ENCODE measurements around the gene ZSCAN4. TPM values are rescaled to one million over a fixed set of nuclear protein-coding genes. Genes with fewer than 3 reads are reported as not detected.

Gene ZSCAN4
- total RNA-seq, 1 donor from 2014 or later: not detected

DNA sequence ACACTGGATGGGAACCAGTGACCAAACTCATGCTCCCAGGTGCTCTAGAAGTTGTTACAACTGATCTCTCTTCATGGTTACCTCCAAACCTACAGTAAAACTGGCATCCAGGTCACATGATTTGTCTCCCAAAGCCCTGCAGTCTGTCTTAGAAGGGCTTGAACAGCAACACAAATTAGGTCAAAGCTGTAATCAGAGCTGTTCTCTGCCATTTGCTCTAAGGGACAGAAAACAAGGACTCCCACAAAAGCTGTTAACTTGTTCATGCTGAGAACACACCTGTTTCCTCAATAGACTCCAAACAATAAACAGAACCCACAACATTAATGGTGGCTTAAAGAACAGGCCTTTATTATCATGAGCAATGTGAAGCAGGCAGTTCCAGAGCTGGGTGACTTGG, 50.7 kb downstream of the ZSCAN4 start:
- Histone ChIP-seq H3K4me3 (no peak overlapping the region), H3K4me1 (no peaks in the 10 kb centered on the region), H3K9me3 (peaks cover 72 to 100% of the 10 kb centered on the region in 2 donors), H3K36me3 (peaks cover 14 to 42% of the 10 kb centered on the region in 2 donors), H3K27ac (no peak overlapping the region), H3K27me3 (no peaks in the 10 kb centered on the region)
- no peak for DNase-seq (ENCODE audit: low spot score in 2 of 2)
- intact Hi-C loops (cut with DNase I): no loop called here
- TF ChIP-seq, protein P1, sequence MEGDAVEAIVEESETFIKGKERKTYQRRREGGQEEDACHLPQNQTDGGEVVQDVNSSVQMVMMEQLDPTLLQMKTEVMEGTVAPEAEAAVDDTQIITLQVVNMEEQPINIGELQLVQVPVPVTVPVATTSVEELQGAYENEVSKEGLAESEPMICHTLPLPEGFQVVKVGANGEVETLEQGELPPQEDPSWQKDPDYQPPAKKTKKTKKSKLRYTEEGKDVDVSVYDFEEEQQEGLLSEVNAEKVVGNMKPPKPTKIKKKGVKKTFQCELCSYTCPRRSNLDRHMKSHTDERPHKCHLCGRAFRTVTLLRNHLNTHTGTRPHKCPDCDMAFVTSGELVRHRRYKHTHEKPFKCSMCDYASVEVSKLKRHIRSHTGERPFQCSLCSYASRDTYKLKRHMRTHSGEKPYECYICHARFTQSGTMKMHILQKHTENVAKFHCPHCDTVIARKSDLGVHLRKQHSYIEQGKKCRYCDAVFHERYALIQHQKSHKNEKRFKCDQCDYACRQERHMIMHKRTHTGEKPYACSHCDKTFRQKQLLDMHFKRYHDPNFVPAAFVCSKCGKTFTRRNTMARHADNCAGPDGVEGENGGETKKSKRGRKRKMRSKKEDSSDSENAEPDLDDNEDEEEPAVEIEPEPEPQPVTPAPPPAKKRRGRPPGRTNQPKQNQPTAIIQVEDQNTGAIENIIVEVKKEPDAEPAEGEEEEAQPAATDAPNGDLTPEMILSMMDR (IDR thresholded peaks at IDR 0.05): no peak

DNA sequence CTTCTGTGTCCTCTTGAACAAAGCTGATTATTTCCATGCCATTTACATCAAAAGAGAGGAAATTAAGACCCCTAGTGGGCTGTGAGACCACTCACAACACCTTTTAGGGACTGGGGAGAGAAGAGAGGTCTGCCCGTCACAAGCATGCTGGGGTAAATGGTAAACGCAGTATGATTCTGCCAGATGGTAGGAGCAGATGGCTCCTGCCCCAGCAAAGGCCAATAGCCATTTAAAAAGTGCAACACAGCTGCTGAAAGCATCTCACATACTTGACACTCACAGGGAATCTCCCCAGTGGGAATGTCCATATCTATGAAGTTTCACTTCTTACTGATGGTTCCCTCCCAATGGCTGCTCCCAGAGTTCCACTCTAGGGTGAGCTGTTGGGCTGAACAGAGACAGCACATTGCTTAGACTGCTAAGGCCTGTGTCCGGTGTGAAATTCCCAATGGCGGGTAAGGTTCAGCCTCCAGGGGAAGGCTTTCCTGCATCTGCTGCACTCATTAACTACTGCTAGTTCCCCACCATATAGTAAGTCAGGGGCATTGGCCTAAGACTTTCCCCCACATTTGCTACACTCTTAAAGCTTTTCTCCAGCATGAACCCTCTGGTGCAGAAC, 51.3 kb downstream of the ZSCAN4 start:
- H3K4me1 ChIP-seq: no peaks in the 10 kb centered on the region
- DNase-seq (ENCODE audit: low spot score in 2 of 2): no peak
- peaks cover 72 to 100% of the 10 kb centered on the region in 2 donors for H3K9me3 ChIP-seq
- TF ChIP-seq, protein P1 (IDR thresholded peaks at IDR 0.05): no peak
- intact Hi-C loops (cut with DNase I): no loop called here
- H3K4me3 ChIP-seq: no peak overlapping the region
- peaks cover 12 to 38% of the 10 kb centered on the region in 2 donors for H3K36me3 ChIP-seq
- H3K27ac ChIP-seq: no peak overlapping the region
- H3K27me3 ChIP-seq: no peaks in the 10 kb centered on the region

DNA sequence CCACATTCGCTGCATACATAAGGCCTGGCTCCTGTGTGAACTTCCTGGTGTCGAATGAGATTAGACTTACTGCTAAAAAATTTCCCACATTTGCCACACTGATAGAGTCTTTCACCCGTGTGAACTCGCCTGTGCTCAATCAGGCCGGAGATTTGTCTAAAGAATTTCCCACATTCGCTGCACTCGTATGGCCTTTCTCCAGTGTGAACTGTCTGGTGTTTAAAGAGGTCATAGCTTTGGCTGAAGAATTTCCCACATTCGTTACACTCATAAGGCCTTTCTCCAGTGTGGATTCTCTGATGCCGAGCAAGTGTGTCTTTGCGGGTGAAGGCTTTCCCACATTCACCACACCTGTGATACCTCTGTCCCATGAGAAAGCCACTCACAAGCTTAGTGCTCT, 52.1 kb downstream of the ZSCAN4 start:
- Histone ChIP-seq H3K27ac (no peak overlapping the region), H3K27me3 (no peaks in the 10 kb centered on the region), H3K4me3 (no peak overlapping the region), H3K4me1 (no peaks in the 10 kb centered on the region), H3K9me3 (peaks cover 78 to 99% of the 10 kb centered on the region in 2 donors), H3K36me3 (peaks cover 12 to 38% of the 10 kb centered on the region in 2 donors)
- TF ChIP-seq, protein P1 (IDR thresholded peaks at IDR 0.05): no peak
- no peak for DNase-seq (ENCODE audit: low spot score in 2 of 2)
- intact Hi-C loops (cut with DNase I): no loop called here

Other genes with a start within 250 kb of the ZSCAN4 start
- gene ZNF749, start 233.6 kb upstream of the ZSCAN4 start, total RNA-seq: 2.7 TPM
- not detected for gene VN1R1, start 211.8 kb upstream of the ZSCAN4 start, total RNA-seq
- gene ZNF772, start 191.4 kb upstream of the ZSCAN4 start, total RNA-seq: 3.7 TPM
- gene ZNF419, start 181.2 kb upstream of the ZSCAN4 start, total RNA-seq: 5.3 TPM
- not detected for gene ZNF773, start 169.0 kb upstream of the ZSCAN4 start, total RNA-seq
- gene ZNF549, start 141.6 kb upstream of the ZSCAN4 start, total RNA-seq: 2.2 TPM
- gene ZNF550, start 109.1 kb upstream of the ZSCAN4 start, total RNA-seq: 22.7 TPM
- gene ZNF416, start 90.0 kb upstream of the ZSCAN4 start, total RNA-seq: 2.7 TPM
- 0.53 TPM for gene ZIK1, start 84.8 kb upstream of the ZSCAN4 start, total RNA-seq
- gene ZNF530, start 69.0 kb upstream of the ZSCAN4 start, total RNA-seq: 2.6 TPM
- gene ZNF134, start 54.7 kb upstream of the ZSCAN4 start, total RNA-seq: 1.7 TPM
- 9.9 TPM for gene ZNF211, start 35.8 kb upstream of the ZSCAN4 start, total RNA-seq
- 35.4 TPM for gene ZNF551, start 13.0 kb downstream of the ZSCAN4 start, total RNA-seq
- 0.11 TPM for gene ZNF154, start 40.3 kb downstream of the ZSCAN4 start, total RNA-seq
- gene ZNF671, start 58.7 kb downstream of the ZSCAN4 start, total RNA-seq: 2.4 TPM
- gene ZNF776, start 77.9 kb downstream of the ZSCAN4 start, total RNA-seq: 1.9 TPM
- gene ZNF586, start 100.7 kb downstream of the ZSCAN4 start, total RNA-seq: 1.4 TPM
- gene ZNF552, start 146.0 kb downstream of the ZSCAN4 start, total RNA-seq: 6.9 TPM
- gene ZNF587B, start 161.4 kb downstream of the ZSCAN4 start, total RNA-seq: 7.8 TPM
- gene ZNF587, start 180.9 kb downstream of the ZSCAN4 start, total RNA-seq: 12.9 TPM
- gene ZNF814, start 220.1 kb downstream of the ZSCAN4 start, total RNA-seq: 1.8 TPM
- gene ZNF417, start 247.7 kb downstream of the ZSCAN4 start, total RNA-seq: 2.3 TPM

Measured in ascending aorta (tissue), 2 donors.